ENCODE results near the gene VIPR2.
"Not testable (repeated sequence)": the region's sequence is repeated elsewhere in the genome, so short reads cannot be mapped to it uniquely, and the experiment has no call there.

The VIPR2 gene

GRCh38 chr7:159103382-159104187 is 41.1 kb downstream of the VIPR2 start:
- no peak for DNase-seq

DNA sequence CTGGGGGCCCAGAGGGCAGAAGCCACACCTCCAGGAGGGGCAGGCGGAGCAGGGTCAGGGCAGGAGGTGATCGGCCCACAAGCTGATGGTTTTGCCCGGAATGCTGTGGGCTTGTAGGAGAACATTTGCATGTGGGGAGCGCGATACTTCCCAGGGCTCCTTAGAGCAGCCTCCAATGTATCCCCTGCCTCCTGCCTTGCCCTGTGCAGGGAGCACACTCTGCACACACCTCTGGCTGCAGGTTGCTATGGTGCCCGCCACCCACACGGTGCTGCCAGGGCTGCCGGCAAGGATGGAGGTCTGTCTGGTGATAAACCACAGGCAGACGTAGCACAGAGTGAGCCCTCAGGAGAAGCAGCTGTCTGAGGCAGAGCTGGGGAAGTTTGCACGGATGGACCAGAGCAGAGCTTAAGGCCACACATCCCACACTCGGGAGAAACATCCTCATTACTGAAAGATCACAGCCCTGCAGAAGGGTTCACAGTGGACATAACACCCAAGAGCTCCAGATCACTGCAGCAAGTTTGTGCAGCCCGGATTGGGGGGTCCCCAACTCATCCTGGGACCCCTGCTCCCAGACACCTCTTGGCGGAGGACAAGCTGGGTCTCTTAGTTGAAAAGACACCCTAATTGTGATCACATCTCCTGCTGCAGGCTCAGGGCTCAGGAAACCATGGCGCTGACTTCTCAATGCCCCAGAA is 41.8 kb downstream of the VIPR2 start:
- peak in 1 of 2 experiments; percentile 21 for DNase-seq

- DNase-seq: not testable (repeated sequence)
These were observed 43.0 kb downstream of the VIPR2 start for GRCh38 chr7:159101661-159102091.

- DNase-seq: not testable (repeated sequence)
These were observed 43.6 kb downstream of the VIPR2 start for GRCh38 chr7:159101083-159101395.

DNA sequence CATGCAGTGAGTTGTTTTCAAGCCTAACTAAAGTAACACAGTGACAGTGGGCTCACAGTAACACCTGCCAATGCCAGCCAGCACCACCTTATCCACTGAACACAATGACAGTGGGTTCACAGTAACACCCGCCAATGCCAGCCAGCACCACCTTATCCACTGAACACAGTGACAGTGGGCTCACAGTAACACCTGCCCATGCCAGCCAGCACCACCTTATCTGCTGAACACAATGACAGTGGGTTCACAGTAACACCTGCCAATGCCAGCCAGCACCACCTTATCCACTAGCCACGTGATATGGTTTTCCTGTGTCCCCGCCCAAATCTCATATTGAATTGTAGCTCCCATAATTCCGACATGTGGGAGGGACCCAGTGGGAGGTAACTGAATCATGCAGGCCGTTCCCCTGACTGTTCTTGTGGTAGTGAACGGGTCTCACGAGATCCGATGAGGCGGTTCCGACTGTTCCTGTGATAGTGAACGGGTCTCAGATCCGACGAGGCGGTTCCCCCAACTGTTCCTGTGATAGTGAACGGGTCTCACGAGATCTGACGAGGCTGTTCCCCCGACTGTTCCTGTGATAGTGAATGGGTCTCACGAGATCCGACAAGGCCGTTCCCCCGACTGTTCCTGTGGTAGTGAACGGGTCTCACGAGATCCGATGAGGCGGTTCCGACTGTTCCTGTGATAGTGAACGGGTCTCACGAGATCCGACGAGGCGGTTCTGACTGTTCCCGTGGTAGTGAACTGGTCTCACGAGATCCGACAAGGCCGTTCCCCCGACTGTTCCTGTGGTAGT is 44.2 kb downstream of the VIPR2 start:
- DNase-seq: not testable (repeated sequence)

DNA sequence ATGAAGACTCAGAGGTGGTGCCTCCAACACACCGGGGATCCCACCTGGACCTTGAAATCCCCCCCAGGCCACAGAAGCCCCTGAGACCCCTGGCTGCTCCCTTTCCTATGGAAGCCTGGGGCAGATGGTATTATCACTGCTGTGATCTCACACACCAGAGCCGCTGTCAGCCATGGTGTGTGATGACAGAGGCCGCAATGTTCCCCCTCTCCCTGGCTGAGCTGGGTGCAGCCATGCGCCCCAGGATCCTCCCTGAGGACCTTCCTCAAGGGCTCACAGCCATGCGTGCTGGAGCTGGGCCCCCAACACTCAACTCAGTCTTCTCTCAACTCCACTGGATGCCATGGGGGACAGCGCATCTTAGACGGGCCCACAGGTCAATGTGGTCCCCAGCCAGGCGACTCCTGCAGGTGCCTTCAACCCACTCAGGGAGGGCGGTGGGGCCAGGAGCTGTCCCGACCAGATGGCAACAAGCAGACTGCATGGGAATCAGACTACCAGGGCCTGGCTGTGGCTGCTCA is 44.9 kb downstream of the VIPR2 start:
- no peak for DNase-seq

DNA sequence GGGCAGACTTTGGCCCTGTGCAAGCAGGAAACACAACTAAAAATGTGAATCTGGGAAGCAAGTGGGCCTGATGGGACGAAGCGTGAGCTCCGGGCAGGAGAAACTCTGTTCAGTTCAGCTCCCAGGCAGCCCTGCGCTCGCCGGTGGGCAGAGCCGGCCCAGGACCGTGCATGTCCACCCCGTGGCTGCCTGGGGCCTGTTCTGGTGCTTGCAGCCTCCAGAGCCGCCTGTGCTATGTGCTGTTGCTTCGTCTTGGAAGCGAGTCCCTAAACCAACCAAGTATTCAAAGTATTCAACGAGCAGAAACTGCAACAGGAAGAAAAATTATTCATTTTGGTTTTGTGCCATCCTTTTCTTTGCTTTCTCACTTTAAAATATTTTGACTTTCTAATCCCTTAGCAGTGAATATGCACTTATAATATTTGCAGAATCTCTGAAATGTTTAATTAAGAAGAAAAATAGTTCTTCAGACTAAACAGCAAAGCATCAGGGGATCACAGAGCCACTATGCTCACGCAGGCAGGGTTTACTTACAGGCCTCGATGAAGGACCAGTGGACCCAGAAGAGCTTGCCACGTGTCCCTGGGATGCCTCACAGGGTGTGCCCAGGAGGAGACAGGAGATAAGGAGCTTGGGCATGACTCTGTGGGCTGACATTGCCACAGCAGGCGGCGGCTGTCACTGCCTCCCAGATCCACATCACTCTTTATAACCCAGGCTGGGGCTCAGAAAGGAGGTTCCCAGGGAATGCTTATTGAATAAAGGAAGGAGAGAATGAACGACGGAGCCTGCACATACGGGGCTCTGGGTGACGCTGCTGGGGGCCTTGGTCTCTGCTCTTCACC is 45.6 kb downstream of the VIPR2 start:
- DNase-seq: no peak

GRCh38 chr7:159098424-159098786 is 46.3 kb downstream of the VIPR2 start:
- no peak for DNase-seq

GRCh38 chr7:159097661-159098423 is 46.8 kb downstream of the VIPR2 start:
- no peak for DNase-seq

DNA sequence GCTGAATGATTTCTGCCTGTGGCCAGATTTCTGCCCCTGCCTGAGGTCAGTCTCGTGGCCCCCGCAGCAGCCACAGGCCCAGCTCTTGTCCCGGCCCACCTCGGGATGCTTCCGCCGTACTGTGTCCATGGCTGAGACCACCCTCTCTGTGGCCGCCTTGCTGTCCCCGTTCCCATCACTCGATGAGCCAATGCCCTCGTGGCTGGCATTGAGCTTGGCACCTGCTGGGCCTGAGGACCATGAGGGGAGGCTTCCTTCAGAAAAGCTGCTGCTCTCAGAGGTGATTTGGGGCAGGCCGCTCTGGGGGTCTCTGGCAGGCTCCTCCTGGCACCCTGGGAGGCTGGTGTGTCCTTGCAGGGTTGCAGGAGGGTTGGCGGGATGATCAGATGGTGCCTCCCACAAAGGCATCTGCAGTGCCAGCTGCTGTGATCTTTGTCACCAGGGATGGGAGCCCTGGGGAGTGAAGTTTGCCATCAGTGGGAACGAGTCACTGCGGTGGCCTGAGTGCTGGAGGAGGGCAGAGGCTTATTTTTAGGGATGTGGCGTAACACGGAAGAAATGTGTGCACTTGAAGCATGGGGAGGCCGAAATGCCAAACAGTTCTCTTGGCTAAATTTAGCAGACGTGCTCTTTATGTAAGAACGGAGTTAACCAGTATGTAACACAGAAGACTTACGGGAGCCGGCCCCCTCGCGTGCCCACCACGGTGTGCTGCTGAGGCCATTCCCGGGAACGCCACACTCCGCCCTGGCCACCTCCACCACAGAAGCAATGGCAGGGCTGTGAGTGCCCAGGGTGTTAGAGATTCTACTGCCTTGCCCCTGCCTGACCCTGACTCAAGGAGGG is 47.7 kb downstream of the VIPR2 start:
- no peak for DNase-seq

DNA sequence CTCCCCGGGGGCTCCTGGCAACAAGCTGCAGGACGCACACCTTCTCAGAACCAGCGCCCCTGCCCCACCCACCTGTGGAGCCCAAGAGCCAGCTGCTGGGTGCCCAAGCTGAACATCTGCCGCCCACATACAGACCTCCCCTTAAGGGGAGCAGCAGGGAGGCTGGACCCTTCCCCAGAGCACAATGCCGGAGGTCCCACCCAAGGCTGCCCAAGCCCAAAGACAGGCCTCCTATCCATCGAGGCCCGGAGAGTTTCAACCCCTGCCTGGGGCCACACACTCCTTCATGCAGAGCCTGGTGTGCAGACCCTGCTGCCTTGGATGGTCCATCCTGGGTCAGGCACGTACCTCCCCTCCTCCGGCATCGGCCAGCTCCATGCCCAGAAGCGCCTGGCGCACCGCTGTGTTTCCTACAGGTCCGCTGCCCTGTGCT is 48.7 kb downstream of the VIPR2 start:
- DNase-seq: no peak

DNA sequence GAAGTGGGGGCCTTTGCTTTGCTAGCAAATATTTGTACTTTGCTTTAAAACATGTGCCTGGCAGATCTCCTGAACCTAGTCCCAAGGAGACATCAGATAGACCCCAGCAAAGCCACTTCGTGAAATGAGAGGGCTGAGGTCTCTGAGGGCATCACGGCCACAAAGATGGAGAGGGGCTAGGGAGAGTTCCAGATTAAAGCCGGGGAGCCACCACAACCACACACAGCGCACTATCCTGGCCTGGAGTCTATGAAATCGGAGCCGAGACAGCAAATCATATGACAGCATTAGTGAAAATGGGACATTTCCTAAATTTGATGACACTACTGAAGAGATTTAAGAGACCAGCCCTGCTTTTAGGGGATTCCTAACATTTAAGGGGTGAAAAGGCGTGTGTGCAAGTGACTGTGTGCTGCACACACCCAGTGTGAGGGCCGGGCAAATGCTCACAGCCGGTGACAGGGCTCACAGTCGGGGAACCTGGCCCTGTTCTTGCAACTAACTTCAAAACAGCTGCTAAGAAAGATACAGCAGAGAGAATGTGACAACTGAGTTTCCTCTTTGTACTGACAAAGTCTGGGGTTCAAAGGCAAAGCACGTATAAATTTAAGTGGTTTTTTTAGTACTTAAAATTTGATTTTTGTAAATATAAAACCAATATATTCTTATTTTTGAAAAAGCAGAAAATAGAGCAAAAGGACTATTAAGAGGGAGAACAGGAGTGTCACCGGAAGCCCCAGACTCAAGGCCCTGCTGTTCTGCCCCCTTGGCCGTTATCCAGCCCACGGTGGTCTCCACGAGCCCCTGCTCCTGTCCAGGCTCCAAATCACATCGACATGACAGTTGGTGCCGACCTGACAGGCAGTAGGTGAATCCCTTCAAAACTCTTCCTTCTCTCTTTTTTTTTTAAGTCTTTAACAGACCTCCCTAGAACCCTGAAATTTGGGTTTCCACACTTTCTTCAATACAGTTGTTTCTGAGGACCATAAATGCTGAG is 49.5 kb downstream of the VIPR2 start:
- no peak for DNase-seq

GRCh38 chr7:159094023-159094740 is 50.5 kb downstream of the VIPR2 start:
- DNase-seq: peak in 1 of 2 experiments; percentile 16

DNA sequence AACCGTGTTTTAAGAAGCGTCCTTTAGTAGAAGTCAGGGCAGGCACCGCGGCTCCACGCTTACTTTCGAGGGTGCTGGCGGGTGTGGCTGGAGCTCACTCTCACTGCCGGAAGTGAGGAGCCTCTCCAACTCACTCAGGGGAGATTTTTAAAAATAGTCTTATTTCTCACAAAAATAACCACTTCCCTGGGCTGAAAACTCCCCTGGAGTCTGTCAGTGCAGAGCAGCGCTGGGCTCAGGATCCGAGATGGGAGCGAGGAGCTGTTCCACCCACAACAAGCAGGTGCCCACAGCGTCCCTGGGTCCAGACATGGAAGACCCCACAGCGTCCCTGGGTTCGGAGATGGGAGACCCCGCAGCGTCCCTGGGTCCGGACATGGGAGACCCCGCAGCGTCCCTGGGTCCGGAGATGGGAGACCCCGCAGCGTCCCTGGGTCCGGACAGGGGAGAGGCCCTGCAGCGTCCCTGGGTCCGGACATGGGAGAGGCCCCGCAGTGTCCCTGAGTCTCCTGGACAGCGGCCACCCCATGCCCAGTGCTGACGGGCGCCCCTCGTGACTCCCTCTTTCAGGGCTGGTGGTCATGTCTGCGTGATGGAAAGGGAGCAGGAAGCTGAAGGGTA is 51.2 kb downstream of the VIPR2 start:
- DNase-seq: no peak

- no peak for DNase-seq
These were observed 52.0 kb downstream of the VIPR2 start for GRCh38 chr7:159092701-159093121.

- no peak for DNase-seq
These were observed 52.9 kb downstream of the VIPR2 start for GRCh38 chr7:159091480-159092475.

DNA sequence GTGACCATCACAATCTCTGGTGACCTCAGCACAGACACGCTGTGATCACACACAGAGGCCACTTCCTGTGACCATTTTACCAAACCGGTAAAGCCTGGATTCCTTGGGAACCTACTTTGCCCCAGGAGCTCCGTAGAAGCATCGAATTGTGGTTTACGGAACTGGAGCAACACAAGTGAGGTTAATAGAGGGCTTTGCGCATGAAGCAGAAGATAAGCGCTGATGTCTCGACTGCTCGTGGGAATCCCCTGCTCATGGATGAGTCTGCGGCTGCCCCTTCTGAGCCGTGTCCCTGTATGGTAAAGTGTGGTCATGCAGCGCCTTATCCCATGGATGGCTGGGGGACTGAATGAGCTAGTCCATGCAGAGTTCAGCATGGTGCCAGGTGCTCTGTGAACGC is 53.6 kb downstream of the VIPR2 start:
- no peak for DNase-seq

Data from NCI-H526 (cell line).